Stomach (tissue), 4 donors: ENCODE data around the gene PTPRD.

Experiments
- POLR2A ChIP-seq, 4 donors: fragments of 450-650 bp; IDR thresholded peaks; one replicate each; pipeline ENCODE4 v1.6.1; 2016; ENCODE audit warnings: antibody characterized with exemption in 4 of 4, control low read depth in 2 of 4, mild to moderate bottlenecking in 1 of 4, moderate library complexity in 1 of 4
- TF ChIP-seq, protein P1 (sequence below), 7 experiments: fragments of 450-650 bp in 4 of 7; fragments of 200-600 bp in 3 of 7; sonication (generic) in 3 of 7; IDR thresholded peaks; one replicate each; pipeline ENCODE4 v1.5.1; 2016 to 2019; ENCODE audit warnings: antibody characterized with exemption in 7 of 7, control low read depth in 2 of 7, mild to moderate bottlenecking in 1 of 7

DNA sequence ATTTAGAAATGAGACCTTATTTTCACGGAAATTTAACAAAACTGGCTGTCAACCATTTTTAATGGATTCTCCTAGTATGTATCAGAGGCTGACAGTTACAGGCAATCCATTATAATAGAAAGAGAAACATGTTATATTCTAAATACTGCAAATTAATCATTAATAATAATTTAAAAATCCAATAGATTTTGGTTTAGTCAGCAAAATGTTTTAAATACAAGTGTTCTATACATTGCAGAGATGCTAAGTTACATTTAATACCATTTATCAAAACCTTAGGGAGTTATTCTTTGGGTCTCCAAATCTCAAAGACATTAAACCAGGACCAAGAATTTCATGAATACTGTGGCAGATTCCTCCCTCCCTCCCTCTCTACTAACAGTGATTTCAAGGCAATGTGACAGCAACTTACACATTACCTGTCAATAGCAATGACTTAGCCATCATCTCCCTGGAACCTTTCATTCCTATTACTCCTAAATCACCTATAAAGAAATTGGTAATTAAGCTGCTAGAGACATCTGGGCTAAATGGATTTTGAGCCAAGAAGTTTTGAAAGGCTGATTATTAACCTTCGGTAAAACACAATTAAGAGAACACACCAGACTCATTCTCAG lies 2044.7 kb downstream of the PTPRD start:
- TF ChIP-seq, protein P1, sequence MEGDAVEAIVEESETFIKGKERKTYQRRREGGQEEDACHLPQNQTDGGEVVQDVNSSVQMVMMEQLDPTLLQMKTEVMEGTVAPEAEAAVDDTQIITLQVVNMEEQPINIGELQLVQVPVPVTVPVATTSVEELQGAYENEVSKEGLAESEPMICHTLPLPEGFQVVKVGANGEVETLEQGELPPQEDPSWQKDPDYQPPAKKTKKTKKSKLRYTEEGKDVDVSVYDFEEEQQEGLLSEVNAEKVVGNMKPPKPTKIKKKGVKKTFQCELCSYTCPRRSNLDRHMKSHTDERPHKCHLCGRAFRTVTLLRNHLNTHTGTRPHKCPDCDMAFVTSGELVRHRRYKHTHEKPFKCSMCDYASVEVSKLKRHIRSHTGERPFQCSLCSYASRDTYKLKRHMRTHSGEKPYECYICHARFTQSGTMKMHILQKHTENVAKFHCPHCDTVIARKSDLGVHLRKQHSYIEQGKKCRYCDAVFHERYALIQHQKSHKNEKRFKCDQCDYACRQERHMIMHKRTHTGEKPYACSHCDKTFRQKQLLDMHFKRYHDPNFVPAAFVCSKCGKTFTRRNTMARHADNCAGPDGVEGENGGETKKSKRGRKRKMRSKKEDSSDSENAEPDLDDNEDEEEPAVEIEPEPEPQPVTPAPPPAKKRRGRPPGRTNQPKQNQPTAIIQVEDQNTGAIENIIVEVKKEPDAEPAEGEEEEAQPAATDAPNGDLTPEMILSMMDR (IDR thresholded peaks at IDR 0.05), result no peak
- TF ChIP-seq POLR2A (IDR thresholded peaks at IDR 0.05), result no peak
